ENCODE results near the gene HHATL.

DNA sequence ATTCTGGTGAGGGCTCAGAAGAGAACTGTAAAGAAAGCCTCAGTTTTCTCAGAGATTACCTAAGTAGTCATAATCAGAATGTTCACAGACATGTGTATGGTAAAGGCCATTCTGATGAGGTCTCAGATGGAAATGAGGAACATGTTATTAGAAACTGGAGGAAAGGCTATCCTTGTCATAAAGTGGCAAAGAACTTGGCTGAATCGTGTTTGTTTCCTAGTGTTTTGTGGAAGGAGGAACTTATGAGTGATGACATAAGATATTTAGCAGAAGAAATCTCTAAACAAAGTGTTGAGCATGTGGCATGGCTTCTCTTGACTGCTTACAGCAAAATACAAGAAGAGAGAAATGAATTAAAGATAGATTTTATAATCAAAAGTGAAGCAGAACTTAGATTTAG is 30.1 kb downstream of the HHATL start:
- TF ChIP-seq, protein P1, sequence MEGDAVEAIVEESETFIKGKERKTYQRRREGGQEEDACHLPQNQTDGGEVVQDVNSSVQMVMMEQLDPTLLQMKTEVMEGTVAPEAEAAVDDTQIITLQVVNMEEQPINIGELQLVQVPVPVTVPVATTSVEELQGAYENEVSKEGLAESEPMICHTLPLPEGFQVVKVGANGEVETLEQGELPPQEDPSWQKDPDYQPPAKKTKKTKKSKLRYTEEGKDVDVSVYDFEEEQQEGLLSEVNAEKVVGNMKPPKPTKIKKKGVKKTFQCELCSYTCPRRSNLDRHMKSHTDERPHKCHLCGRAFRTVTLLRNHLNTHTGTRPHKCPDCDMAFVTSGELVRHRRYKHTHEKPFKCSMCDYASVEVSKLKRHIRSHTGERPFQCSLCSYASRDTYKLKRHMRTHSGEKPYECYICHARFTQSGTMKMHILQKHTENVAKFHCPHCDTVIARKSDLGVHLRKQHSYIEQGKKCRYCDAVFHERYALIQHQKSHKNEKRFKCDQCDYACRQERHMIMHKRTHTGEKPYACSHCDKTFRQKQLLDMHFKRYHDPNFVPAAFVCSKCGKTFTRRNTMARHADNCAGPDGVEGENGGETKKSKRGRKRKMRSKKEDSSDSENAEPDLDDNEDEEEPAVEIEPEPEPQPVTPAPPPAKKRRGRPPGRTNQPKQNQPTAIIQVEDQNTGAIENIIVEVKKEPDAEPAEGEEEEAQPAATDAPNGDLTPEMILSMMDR (IDR thresholded peaks at IDR 0.05; ENCODE audit: low read length), result no peak
- no peak for TF ChIP-seq EZH2 (IDR thresholded peaks at IDR 0.05; ENCODE audit: borderline replicate concordance, low read length)
